Inferior parietal cortex (tissue), 1 donor: ENCODE measurements around the gene UGT2A1.

Source experiments
- DNase-seq: peaks from one replicate; pipeline ENCODE4 v3.0.0-alpha.2; 2016; ENCODE audit errors: extremely low spot score

The UGT2A1 gene

GRCh38 chr4:69589884-69590283 is 63.2 kb downstream of the UGT2A1 start:
- no peak for DNase-seq

GRCh38 chr4:69584135-69584534 is 68.9 kb downstream of the UGT2A1 start:
- DNase-seq: no peak

- DNase-seq: no peak
These were observed 69.5 kb downstream of the UGT2A1 start for GRCh38 chr4:69583543-69583942.

GRCh38 chr4:69577245-69577644 is 75.8 kb downstream of the UGT2A1 start:
- no peak for DNase-seq

GRCh38 chr4:69576251-69576877 is 76.7 kb downstream of the UGT2A1 start:
- DNase-seq: no peak

GRCh38 chr4:69568787-69569186 is 84.3 kb downstream of the UGT2A1 start:
- DNase-seq: no peak

GRCh38 chr4:69563424-69563823 is 89.6 kb downstream of the UGT2A1 start:
- no peak for DNase-seq

- DNase-seq: no peak
These were observed 103.4 kb downstream of the UGT2A1 start for GRCh38 chr4:69549651-69550050.

GRCh38 chr4:69546134-69546765 is 106.8 kb downstream of the UGT2A1 start:
- DNase-seq: no peak
